K562 (cell line): ENCODE results near the gene ARHGAP23. TPM values are rescaled to one million over a fixed set of nuclear protein-coding genes. Genes with fewer than 3 reads are reported as not detected.

ENCODE experiments used
- ATAC-seq: fragments of 200-7000 bp; cut with Tn5 transposase; 3 replicates; pipeline ENCODE4 v1.9.1; 2020; ENCODE audit warnings: moderate library complexity
- BruUV-seq: library from RNA; stranded (reverse); fragments of 400-500 nt; replicated peaks from 2 replicates; lab custom pipeline; 2021; lab: Mats Ljungman, UMichigan
- CTCF ChIA-PET: fragments of 300-600 bp; formaldehyde crosslinking; extraction: SDS; loops from one replicate; lab custom pipeline; 2021; ENCODE audit warnings: low intra/inter-chr PET ratio; lab: Yijun Ruan, JAX
- POLR2A ChIA-PET: fragments of 300-600, 350-650 bp; sonication (Branson Sonifier 250); formaldehyde crosslinking; extraction: SDS; loops from one replicate; lab custom pipeline; 2021; ENCODE audit warnings: antibody characterized with exemption, inconsistent platforms; lab: Yijun Ruan, JAX
- DNase-seq, 4 experiments: peaks; one replicate each; pipeline versions ENCODE4 v3.0.0 to v3.0.0-alpha.2; 2011 to 2018; ENCODE audit warnings: low spot score in 3 of 4, mixed read lengths in 3 of 4; ENCODE audit errors: extremely low read depth in 1 of 4
- FAIRE-seq: peaks from 2 replicates; lab custom pipeline; 2011; peaks lifted over from hg19 to GRCh38; lab: Jason Lieb, UNC
- H2AFZ ChIP-seq: 2 replicates; pipeline ENCODE4 v1.6.0; 2011; ENCODE audit warnings: low read depth, low read length, control low read depth, inconsistent platforms
- H3K27ac ChIP-seq: fragments of 200-600 bp; 3 replicates; pipeline ENCODE4 v1.8.0; 2011; ENCODE audit warnings: low read depth, mild to moderate bottlenecking, control low read depth, inconsistent platforms, low read length, moderate library complexity, mixed read lengths; ENCODE audit errors: extremely low read depth
- H3K27me3 ChIP-seq, 2 experiments: fragments of 300-600 bp in 1 of 2; 2 replicates in 1 of 2; 3 replicates in 1 of 2; pipeline versions ENCODE4 v1.6.0 to v1.8.0; 2011; ENCODE audit warnings: inconsistent platforms in 2 of 2, low read length in 2 of 2, mild to moderate bottlenecking in 1 of 2, mixed read lengths in 1 of 2, moderate library complexity in 1 of 2; ENCODE audit not compliant: control insufficient read depth in 2 of 2, insufficient read depth in 2 of 2
- H3K36me3 ChIP-seq: fragments of 300-600 bp; 3 replicates; pipeline ENCODE4 v1.8.0; 2011; ENCODE audit warnings: mild to moderate bottlenecking, low read length, inconsistent platforms; ENCODE audit not compliant: control insufficient read depth, insufficient read depth
- H3K4me1 ChIP-seq, 2 experiments: fragments of 200-600 bp in 1 of 2; replicated peaks in 1 of 2; 2 replicates in 1 of 2; 3 replicates in 1 of 2; pipeline versions ENCODE4 v1.5.1 to v1.8.0; 2011; ENCODE audit warnings: inconsistent platforms in 2 of 2, low read length in 2 of 2, mild to moderate bottlenecking in 1 of 2, mixed read lengths in 1 of 2, moderate library complexity in 1 of 2; ENCODE audit not compliant: control insufficient read depth in 2 of 2, insufficient read depth in 2 of 2
- H3K4me2 ChIP-seq: 2 replicates; pipeline ENCODE4 v1.6.1; 2011; ENCODE audit warnings: low read length, control low read depth, inconsistent platforms, mixed read lengths; ENCODE audit not compliant: insufficient read depth
- H3K4me3 ChIP-seq: fragments of 200-600 bp; sonication (generic), shearing (Covaris generic); 2 replicates; pipeline ENCODE4 v1.5.1; 2016; ENCODE audit warnings: control low read depth, inconsistent platforms
- H3K79me2 ChIP-seq: fragments of 200-600 bp; 3 replicates; pipeline ENCODE4 v1.8.0; 2011; ENCODE audit warnings: low read length, inconsistent platforms; ENCODE audit not compliant: control insufficient read depth, insufficient read depth
- H3K9ac ChIP-seq, 2 experiments: 2 replicates each; pipeline versions ENCODE4 v1.6.0 to v1.6.1; 2011; ENCODE audit warnings: low read depth in 2 of 2, low read length in 2 of 2, control low read depth in 1 of 2, inconsistent platforms in 1 of 2, mild to moderate bottlenecking in 1 of 2, mixed read lengths in 1 of 2; ENCODE audit not compliant: insufficient read depth in 1 of 2
- H3K9me1 ChIP-seq: one replicate; pipeline ENCODE4 v1.6.0; 2011; ENCODE audit warnings: inconsistent platforms, mild to moderate bottlenecking, low read length, moderate library complexity; ENCODE audit not compliant: control insufficient read depth, insufficient read depth
- H3K9me3 ChIP-seq: replicated peaks from 2 replicates; pipeline ENCODE4 v1.5.1; 2011; ENCODE audit warnings: low read depth, low read length, inconsistent platforms; ENCODE audit not compliant: control insufficient read depth, insufficient read depth
- H4K20me1 ChIP-seq: replicated peaks from 2 replicates; pipeline ENCODE4 v1.6.1; 2011; ENCODE audit warnings: low read length, inconsistent platforms, mixed read lengths; ENCODE audit not compliant: control insufficient read depth, insufficient read depth
- BRD9 ChIP-seq: fragments of 450-650 bp; IDR thresholded peaks from 2 replicates; pipeline ENCODE4 v1.6.1; 2018; ENCODE audit warnings: low read depth; ENCODE audit not compliant: partially characterized antibody
- CAMTA2 ChIP-seq: fragments of 250-450 bp; sonication (Bioruptor Pico); conservative IDR thresholded peaks from 2 replicates; pipeline ENCODE4 v1.5.1; 2022
- LEF1 ChIP-seq: fragments of 450-650 bp; IDR thresholded peaks from 2 replicates; pipeline ENCODE4 v1.6.1; 2016; ENCODE audit warnings: mild to moderate bottlenecking
- MTF1 ChIP-seq: fragments of 250-450 bp; sonication (Bioruptor Pico); IDR thresholded peaks from 2 replicates; pipeline ENCODE4 v1.9.0; 2021; ENCODE audit warnings: moderate library complexity, mild to moderate bottlenecking, inconsistent platforms, borderline replicate concordance
- MYNN ChIP-seq, 2 experiments: sonication (generic); formaldehyde crosslinking in 1 of 2; IDR thresholded peaks; 2 replicates each; pipeline versions ENCODE4 v1.5.0 to v1.6.1; 2016 to 2020; ENCODE audit warnings: antibody characterized with exemption in 1 of 2, missing genetic modification reagents in 1 of 2
- RBM14 ChIP-seq: fragments of 200-400 bp; formaldehyde crosslinking; IDR thresholded peaks from 2 replicates; pipeline ENCODE4 v1.6.1; 2018; ENCODE audit warnings: low read depth, mild to moderate bottlenecking, low read length, moderate library complexity, borderline replicate concordance; ENCODE audit not compliant: insufficient read depth
- SMAD3 ChIP-seq: fragments of 450-650 bp; formaldehyde crosslinking; conservative IDR thresholded peaks from 2 replicates; pipeline ENCODE4 v1.4.0; 2020; ENCODE audit warnings: mild to moderate bottlenecking
- STAT5A ChIP-seq: IDR thresholded peaks from 2 replicates; pipeline ENCODE4 v1.6.1; 2012; ENCODE audit warnings: low read length, inconsistent platforms, borderline replicate concordance
- ZNF184 ChIP-seq: sonication (generic); formaldehyde crosslinking; IDR thresholded peaks from 2 replicates; pipeline ENCODE4 v1.5.0; 2020; ENCODE audit warnings: missing genetic modification reagents
- ZNF584 ChIP-seq: fragments of 200-800 bp; sonication (Bioruptor generic); IDR thresholded peaks from 2 replicates; pipeline ENCODE4 v1.6.1; 2016; ENCODE audit warnings: low read depth, mild to moderate bottlenecking, missing genetic modification characterization, missing compliant biosample characterization
- ZNF75A ChIP-seq: fragments of 450-650 bp; formaldehyde crosslinking; IDR thresholded peaks from 2 replicates; pipeline ENCODE4 v1.4.0; 2020; ENCODE audit warnings: mild to moderate bottlenecking
- WGBS: fragments of 100-300 bp; shearing (Covaris generic); methylation state at CpG from one replicate; pipeline ENCODE4 v1.1.6; 2016; ENCODE audit warnings: low coverage, mixed read lengths; ENCODE audit not compliant: insufficient coverage; ENCODE audit errors: missing lambda C conversion rate; 5-methylcytosine and 5-hydroxymethylcytosine counted together
- in situ Hi-C: fragments of 300-500 bp; cut with MboI; formaldehyde crosslinking; loops from 4 replicates; pipeline ENCODE4 v1.15.0; 2018; ENCODE audit warnings: inconsistent platforms, mixed read lengths
- intact Hi-C: fragments of 100-400 bp; cut with micrococcal nuclease; formaldehyde crosslinking; loops from 2 replicates; pipeline ENCODE4 v1.14.2; 2022
- polyA plus RNA-seq, 8 experiments: library from polyadenylated mRNA; depleted of rRNA in 4 of 8; stranded (reverse) in 5 of 8; unstranded in 3 of 8; fragments of >200 nt; fragmentation: Nextera tagmentation in 2 of 8; fragmentation: Illumina TruSeq in 1 of 8; extraction: Ambion mirVana in 2 of 8; extraction: Trizol in 1 of 8; gene quantifications; 2 replicates each; pipeline versions ENCODE4 v1.2.1 to v1.2.3, GENCODE V29; 2011 to 2014; ENCODE audit warnings: inconsistent platforms in 1 of 8, missing spikeins in 1 of 8
- total RNA-seq, 7 experiments: library from RNA; depleted of rRNA in 6 of 7; stranded (reverse); fragments of >200 nt in 6 of 7; fragmentation: Illumina TruSeq in 2 of 7; extraction: Trizol in 2 of 7; gene quantifications; 2 replicates each; pipeline versions ENCODE4 v1.2.1 to v1.2.3, GENCODE V29; 2011 to 2021; ENCODE audit warnings: low replicate concordance in 1 of 7
- TF ChIP-seq, protein P1 (sequence below): fragments of 450-650 bp; IDR thresholded peaks from 2 replicates; pipeline ENCODE4 v1.6.1; 2017; ENCODE audit warnings: antibody characterized with exemption, mild to moderate bottlenecking
- TF ChIP-seq, protein P2 (sequence below), 2 experiments: fragments of 450-650 bp; IDR thresholded peaks; 2 replicates each; pipeline ENCODE4 v1.6.1; 2016
- TF ChIP-seq, protein P3 (sequence below), 2 experiments: fragments of 450-650 bp in 1 of 2; sonication (generic) in 1 of 2; formaldehyde crosslinking in 1 of 2; IDR thresholded peaks in 1 of 2; conservative IDR thresholded peaks in 1 of 2; 2 replicates each; pipeline versions ENCODE4 v1.6.1 to v1.8.1; 2016 to 2023; ENCODE audit warnings: mild to moderate bottlenecking in 2 of 2, moderate library complexity in 2 of 2, inconsistent platforms in 1 of 2, missing genetic modification reagents in 1 of 2

Gene ARHGAP23
- total and polyA plus RNA-seq, 9 of the 15 experiments (the other 6 are each of a cell fraction or from before 2014, with no cell fraction given): 0.01 to 2.7 (median 0.70) TPM

DNA sequence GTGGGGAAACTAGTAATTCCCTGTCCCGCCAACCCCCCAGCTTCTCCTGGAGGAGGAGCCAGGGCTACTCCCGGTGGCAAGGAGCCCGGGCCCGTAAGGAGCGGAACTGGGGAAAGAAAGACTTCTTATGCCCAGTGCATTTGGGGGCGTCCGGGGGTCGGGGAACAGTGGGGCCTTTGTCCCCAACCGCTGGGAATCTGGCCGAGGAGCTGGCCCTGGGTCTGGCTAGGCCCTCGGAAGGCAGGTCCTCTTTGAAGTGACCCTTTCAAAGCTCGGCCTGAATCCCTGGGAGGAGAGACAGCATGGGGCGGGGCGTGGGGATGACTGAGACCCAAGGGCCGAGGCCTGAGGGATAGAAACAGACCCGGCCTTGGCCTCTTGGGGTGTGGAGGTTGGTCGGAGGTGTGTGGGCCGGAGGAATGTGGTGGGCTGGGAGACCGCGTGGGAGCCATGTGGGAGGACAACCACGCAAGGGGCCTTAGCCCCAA lies 6.0 kb downstream of the ARHGAP23 start:
- Histone ChIP-seq H3K4me3 (no peak overlapping the region), H3K9me3 (no peaks in the 10 kb centered on the region), H2AFZ (no peak overlapping the region), H3K36me3 (no peaks in the 10 kb centered on the region), H3K4me2 (no peak overlapping the region), H3K27ac (no peak overlapping the region), H3K4me1 (peaks cover 4 to 6% of the 10 kb centered on the region in 2 experiments), H3K9ac (peak overlapping the region in 1 of 2 experiments; percentile 52; a peak in 1 of 4 replicates), H3K27me3 (peaks cover 6 to 53% of the 10 kb centered on the region in 2 experiments; a peak in 4 of 5 replicates), H3K9me1 (no peaks in the 10 kb centered on the region), H4K20me1 (peaks cover 9% of the 10 kb centered on the region; the same call in 1 of the 2 replicates), H3K79me2 (no peaks in the 10 kb centered on the region)
- no TSS peak for BruUV-seq
- intact Hi-C loops (no loop called here), in situ Hi-C loops (loop anchor here (10.0 kb wide), 1 partner anchor 141 kb away; no protein-coding TSS in a partner anchor)
- ATAC-seq (no peak; the same call in 2 of the 3 replicates), FAIRE-seq (no peak), DNase-seq (no peak)
- POLR2A ChIA-PET: interaction anchor here (0.6 to 1.1 kb wide), 2 partner anchors 20 to 298 kb away, joined by 3 read pairs; no protein-coding TSS in a partner anchor
- CTCF ChIA-PET: no interaction called here
- WGBS: 28% methylated on average over 21 of the region's 21 CpGs
- TF ChIP-seq SMAD3 (CRISPR knock-in tag) (no peak), LEF1 (no peak), MTF1 (CRISPR knock-in tag) (no peak), CAMTA2 (no peak), BRD9 (no peak), ZNF75A (CRISPR knock-in tag) (no peak), ZNF584 (CRISPR knock-in tag) (no peak), MYNN (IDR thresholded peaks at IDR 0.05) (no peak), MYNN (CRISPR knock-in tag; IDR thresholded peaks at IDR 0.05) (no peak), RBM14 (no peak), ZNF184 (CRISPR knock-in tag) (no peak), STAT5A (no peak)
- TF ChIP-seq, protein P1, sequence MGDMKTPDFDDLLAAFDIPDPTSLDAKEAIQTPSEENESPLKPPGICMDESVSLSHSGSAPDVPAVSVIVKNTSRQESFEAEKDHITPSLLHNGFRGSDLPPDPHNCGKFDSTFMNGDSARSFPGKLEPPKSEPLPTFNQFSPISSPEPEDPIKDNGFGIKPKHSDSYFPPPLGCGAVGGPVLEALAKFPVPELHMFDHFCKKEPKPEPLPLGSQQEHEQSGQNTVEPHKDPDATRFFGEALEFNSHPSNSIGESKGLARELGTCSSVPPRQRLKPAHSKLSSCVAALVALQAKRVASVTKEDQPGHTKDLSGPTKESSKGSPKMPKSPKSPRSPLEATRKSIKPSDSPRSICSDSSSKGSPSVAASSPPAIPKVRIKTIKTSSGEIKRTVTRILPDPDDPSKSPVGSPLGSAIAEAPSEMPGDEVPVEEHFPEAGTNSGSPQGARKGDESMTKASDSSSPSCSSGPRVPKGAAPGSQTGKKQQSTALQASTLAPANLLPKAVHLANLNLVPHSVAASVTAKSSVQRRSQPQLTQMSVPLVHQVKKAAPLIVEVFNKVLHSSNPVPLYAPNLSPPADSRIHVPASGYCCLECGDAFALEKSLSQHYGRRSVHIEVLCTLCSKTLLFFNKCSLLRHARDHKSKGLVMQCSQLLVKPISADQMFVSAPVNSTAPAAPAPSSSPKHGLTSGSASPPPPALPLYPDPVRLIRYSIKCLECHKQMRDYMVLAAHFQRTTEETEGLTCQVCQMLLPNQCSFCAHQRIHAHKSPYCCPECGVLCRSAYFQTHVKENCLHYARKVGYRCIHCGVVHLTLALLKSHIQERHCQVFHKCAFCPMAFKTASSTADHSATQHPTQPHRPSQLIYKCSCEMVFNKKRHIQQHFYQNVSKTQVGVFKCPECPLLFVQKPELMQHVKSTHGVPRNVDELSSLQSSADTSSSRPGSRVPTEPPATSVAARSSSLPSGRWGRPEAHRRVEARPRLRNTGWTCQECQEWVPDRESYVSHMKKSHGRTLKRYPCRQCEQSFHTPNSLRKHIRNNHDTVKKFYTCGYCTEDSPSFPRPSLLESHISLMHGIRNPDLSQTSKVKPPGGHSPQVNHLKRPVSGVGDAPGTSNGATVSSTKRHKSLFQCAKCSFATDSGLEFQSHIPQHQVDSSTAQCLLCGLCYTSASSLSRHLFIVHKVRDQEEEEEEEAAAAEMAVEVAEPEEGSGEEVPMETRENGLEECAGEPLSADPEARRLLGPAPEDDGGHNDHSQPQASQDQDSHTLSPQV: no peak
- TF ChIP-seq, protein P2, sequence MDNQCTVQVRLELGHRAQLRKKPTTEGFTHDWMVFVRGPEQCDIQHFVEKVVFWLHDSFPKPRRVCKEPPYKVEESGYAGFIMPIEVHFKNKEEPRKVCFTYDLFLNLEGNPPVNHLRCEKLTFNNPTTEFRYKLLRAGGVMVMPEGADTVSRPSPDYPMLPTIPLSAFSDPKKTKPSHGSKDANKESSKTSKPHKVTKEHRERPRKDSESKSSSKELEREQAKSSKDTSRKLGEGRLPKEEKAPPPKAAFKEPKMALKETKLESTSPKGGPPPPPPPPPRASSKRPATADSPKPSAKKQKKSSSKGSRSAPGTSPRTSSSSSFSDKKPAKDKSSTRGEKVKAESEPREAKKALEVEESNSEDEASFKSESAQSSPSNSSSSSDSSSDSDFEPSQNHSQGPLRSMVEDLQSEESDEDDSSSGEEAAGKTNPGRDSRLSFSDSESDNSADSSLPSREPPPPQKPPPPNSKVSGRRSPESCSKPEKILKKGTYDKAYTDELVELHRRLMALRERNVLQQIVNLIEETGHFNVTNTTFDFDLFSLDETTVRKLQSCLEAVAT (IDR thresholded peaks at IDR 0.05): no peak
- TF ChIP-seq, protein P3, sequence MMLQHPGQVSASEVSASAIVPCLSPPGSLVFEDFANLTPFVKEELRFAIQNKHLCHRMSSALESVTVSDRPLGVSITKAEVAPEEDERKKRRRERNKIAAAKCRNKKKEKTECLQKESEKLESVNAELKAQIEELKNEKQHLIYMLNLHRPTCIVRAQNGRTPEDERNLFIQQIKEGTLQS (IDR thresholded peaks at IDR 0.05): no peak
- TF ChIP-seq, protein P3 (CRISPR knock-in tag; conservative IDR thresholded peaks at IDR 0.05): no peak
